HepG2 (cell line): Measurements from ENCODE around the gene PIP4K2B. TPM values are rescaled to one million over a fixed set of nuclear protein-coding genes. Genes with fewer than 3 reads are reported as not detected.

ENCODE experiments used
- GATAD2A ChIP-seq: IDR thresholded peaks from 2 replicates; pipeline ENCODE4 v1.6.1; 2016
- KIAA2018 ChIP-seq: sonication (generic); formaldehyde crosslinking; IDR thresholded peaks from 2 replicates; pipeline ENCODE4 v1.5.0; 2020; ENCODE audit warnings: mild to moderate bottlenecking, missing genetic modification reagents, borderline replicate concordance
- KLF12 ChIP-seq: sonication (generic); formaldehyde crosslinking; IDR thresholded peaks from 2 replicates; pipeline ENCODE4 v1.4.0; 2020; ENCODE audit warnings: missing genetic modification reagents, borderline replicate concordance
- PHF5A ChIP-seq: IDR thresholded peaks from one replicate; pipeline ENCODE4 v1.6.1; 2018; ENCODE audit warnings: low read depth, missing genetic modification reagents; ENCODE audit not compliant: unreplicated experiment
- SOX13 ChIP-seq, 3 experiments: fragments of 450-650 bp in 1 of 3; sonication (generic) in 1 of 3; formaldehyde crosslinking in 1 of 3; IDR thresholded peaks in 2 of 3; conservative IDR thresholded peaks in 1 of 3; 2 replicates each; pipeline versions ENCODE4 v1.5.0 to v1.6.1; 2016 to 2020; ENCODE audit warnings: antibody characterized with exemption in 1 of 3, mild to moderate bottlenecking in 1 of 3, missing compliant biosample characterization in 1 of 3, missing genetic modification reagents in 1 of 3, moderate library complexity in 1 of 3
- UBTF ChIP-seq: sonication (generic); formaldehyde crosslinking; IDR thresholded peaks from 2 replicates; pipeline ENCODE4 v1.4.0; 2020; ENCODE audit warnings: mild to moderate bottlenecking, missing genetic modification reagents
- ZNF143 ChIP-seq: sonication (generic); formaldehyde crosslinking; IDR thresholded peaks from 2 replicates; pipeline ENCODE4 v1.4.0; 2020; ENCODE audit warnings: missing genetic modification reagents
- ZNF609 ChIP-seq: sonication (generic); formaldehyde crosslinking; IDR thresholded peaks from 2 replicates; pipeline ENCODE4 v1.4.0; 2020; ENCODE audit warnings: mild to moderate bottlenecking, missing genetic modification reagents, borderline replicate concordance
- polyA plus RNA-seq, 8 experiments: library from polyadenylated mRNA; depleted of rRNA in 3 of 8; stranded (reverse) in 7 of 8; unstranded in 1 of 8; fragments of >200 nt; fragmentation: Illumina TruSeq in 4 of 8; extraction: Trizol in 4 of 8; gene quantifications; 2 replicates each; pipeline versions ENCODE4 v1.2.1 to v1.2.3, GENCODE V29; 2011 to 2016; ENCODE audit warnings: low read depth in 4 of 8, missing spikeins in 1 of 8, mixed read lengths in 1 of 8; ENCODE audit not compliant: insufficient read depth in 1 of 8
- total RNA-seq, 5 experiments: library from RNA; depleted of rRNA; stranded (reverse); fragments of >200 nt; fragmentation: Illumina TruSeq; extraction: Trizol; gene quantifications; 2 replicates each; pipeline ENCODE4 v1.2.3, GENCODE V29; 2016; ENCODE audit warnings: low read depth in 1 of 5

Gene PIP4K2B
- total and polyA plus RNA-seq, 2 of the 13 experiments (the other 11 are each of a cell fraction or from before 2014, with no cell fraction given), result 20.4 to 54.0 TPM

- peak; percentile 88; the same call in 1 of the 2 replicates for TF ChIP-seq KIAA2018 (CRISPR knock-in tag)
- peak; percentile 77 for TF ChIP-seq GATAD2A (CRISPR knock-in tag)
- TF ChIP-seq SOX13 (IDR thresholded peaks at IDR 0.05), result no peak
- peak in 1 of 2 experiments; percentile 42; a peak in 1 of 4 replicates for TF ChIP-seq SOX13 (CRISPR knock-in tag; conservative IDR thresholded peaks at IDR 0.05 in 1 of 2, IDR thresholded peaks at IDR 0.05 in 1 of 2)
- TF ChIP-seq UBTF (CRISPR knock-in tag), result peak; percentile 63
- no peak for TF ChIP-seq ZNF143
- TF ChIP-seq PHF5A, result peak; percentile 36
- no peak for TF ChIP-seq KLF12 (CRISPR knock-in tag)
- TF ChIP-seq ZNF609 (CRISPR knock-in tag), result no peak; the same call in none of the 2 replicates
These were observed 47.5 kb downstream of the PIP4K2B start (continued) for GRCh38 chr17:38751808-38752307.
